HAP-1 (cell line): ENCODE measurements around the gene PCBD1.

Experiments
- DNase-seq, 2 experiments: peaks; one replicate each; pipeline ENCODE4 v3.0.0-alpha.2; 2016 to 2020; ENCODE audit warnings: low spot score in 2 of 2
- H3K27me3 ChIP-seq: fragments of 250-450 bp; sonication (Bioruptor Pico); 2 replicates; pipeline ENCODE4 v1.5.1; 2020; ENCODE audit warnings: low read depth, mild to moderate bottlenecking, moderate library complexity
- H3K36me3 ChIP-seq: fragments of 250-450 bp; sonication (Bioruptor Pico); replicated peaks from 2 replicates; pipeline ENCODE4 v1.5.1; 2020; ENCODE audit warnings: mild to moderate bottlenecking
- H3K4me1 ChIP-seq: fragments of 250-450 bp; sonication (Bioruptor Pico); 2 replicates; pipeline ENCODE4 v1.5.1; 2020; ENCODE audit warnings: mild to moderate bottlenecking
- H3K4me3 ChIP-seq: fragments of 250-450 bp; sonication (Bioruptor Pico); 2 replicates; pipeline ENCODE4 v1.5.1; 2020; ENCODE audit warnings: mild to moderate bottlenecking, moderate library complexity
- H3K9me3 ChIP-seq: fragments of 250-450 bp; sonication (Bioruptor Pico); 2 replicates; pipeline ENCODE4 v1.5.1; 2020; ENCODE audit warnings: mild to moderate bottlenecking, moderate library complexity
- in situ Hi-C: fragments of 300-500 bp; cut with MboI; formaldehyde crosslinking; loops from 3 replicates; pipeline ENCODE4 v1.14.3; 2020; ENCODE audit warnings: low sequenced_read_pairs, inconsistent platforms, mixed read lengths

The PCBD1 gene

DNA sequence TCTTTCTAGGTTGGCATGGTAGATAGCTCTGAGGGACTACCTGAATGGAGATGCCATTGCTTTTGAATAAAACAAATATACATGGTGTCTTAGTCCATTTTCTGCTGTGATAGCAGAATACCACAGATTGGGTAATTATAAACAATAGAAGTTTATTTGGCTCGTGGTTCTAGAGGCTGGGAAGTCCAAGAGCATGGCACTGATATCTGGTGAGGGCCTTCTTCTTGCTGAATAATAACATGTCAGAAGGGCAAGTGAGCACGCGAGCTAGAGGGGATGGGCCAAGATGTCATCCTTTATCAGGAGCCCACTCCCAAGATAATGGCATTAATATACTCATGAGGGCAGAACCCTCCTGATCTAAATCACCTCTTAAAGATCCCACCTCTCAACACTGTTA lies 50.7 kb downstream of the PCBD1 start:
- no peaks in the 10 kb centered on the region for H3K27me3 ChIP-seq
- H3K4me3 ChIP-seq, result no peak overlapping the region
- peaks cover 9% of the 10 kb centered on the region for H3K36me3 ChIP-seq
- no peak for DNase-seq
- in situ Hi-C loops, result no loop called here
- no peaks in the 10 kb centered on the region for H3K4me1 ChIP-seq
- H3K9me3 ChIP-seq, result no peaks in the 10 kb centered on the region

DNA sequence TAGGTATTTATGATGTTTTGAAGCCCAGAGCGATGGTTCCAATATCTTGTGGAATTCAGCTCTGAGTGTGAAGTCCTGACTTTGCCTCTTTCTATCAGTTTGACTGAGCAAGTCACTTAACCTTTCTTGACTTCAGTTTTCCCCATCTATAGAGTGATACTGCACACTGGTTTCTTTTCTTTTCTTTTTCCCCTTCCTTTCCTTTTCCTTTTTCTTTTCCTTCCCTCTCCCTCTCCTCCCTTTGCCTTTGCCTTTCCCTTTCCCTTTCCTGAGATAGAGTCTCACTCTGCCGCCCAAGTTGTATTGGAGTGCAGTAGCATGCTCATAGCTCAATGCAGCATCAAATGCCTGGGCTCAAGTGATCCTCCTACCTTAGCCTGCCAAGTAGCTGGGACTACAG lies 52.0 kb downstream of the PCBD1 start:
- in situ Hi-C loops, result no loop called here
- DNase-seq, result no peak
- H3K36me3 ChIP-seq, result peaks cover 6% of the 10 kb centered on the region

DNA sequence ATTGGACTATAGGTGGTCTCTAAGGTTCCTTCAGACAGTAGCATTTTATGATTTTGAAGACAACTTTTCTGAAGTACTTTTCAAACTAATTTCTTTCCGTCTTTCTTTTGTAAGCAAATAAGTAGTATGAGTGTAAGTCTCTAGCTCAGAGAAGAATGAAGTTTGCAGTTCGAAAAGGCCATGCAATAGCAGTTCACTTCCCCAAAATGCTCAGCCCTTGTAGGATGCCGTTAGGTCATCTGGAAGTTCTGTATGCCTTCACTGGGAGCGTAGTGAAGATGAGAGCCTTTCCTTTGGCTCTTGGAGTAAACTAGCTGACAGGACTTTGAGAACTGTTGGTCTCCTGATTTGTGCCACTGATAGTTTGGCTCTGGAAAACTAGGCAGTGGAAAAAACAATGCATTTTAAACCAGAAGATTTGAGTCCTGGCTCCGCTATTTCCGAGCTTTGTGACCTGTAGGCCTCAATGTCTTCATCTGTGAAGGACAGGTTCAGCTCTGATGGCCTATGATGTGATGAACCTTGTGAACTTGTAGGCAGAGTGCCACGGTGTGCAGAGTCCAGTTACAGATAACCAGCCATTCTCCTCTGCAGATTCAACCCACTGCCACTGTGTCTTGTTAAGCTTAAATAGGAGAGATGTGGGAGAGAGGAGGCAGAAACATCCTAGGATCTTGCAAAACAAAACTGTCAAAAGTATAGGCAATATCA lies 53.8 kb downstream of the PCBD1 start:
- in situ Hi-C loops, result no loop called here
- H3K4me1 ChIP-seq, result no peaks in the 10 kb centered on the region
- no peaks in the 10 kb centered on the region for H3K27me3 ChIP-seq
- H3K4me3 ChIP-seq, result no peak overlapping the region
- DNase-seq, result no peak
- H3K9me3 ChIP-seq, result no peaks in the 10 kb centered on the region
- no peaks in the 10 kb centered on the region; the same call in none of the 2 replicates for H3K36me3 ChIP-seq

More for the DNA sequence above, 52.0 kb downstream of the PCBD1 start:
- Histone ChIP-seq H3K9me3 (no peaks in the 10 kb centered on the region), H3K4me3 (no peak overlapping the region), H3K27me3 (no peaks in the 10 kb centered on the region), H3K4me1 (no peaks in the 10 kb centered on the region)

DNA sequence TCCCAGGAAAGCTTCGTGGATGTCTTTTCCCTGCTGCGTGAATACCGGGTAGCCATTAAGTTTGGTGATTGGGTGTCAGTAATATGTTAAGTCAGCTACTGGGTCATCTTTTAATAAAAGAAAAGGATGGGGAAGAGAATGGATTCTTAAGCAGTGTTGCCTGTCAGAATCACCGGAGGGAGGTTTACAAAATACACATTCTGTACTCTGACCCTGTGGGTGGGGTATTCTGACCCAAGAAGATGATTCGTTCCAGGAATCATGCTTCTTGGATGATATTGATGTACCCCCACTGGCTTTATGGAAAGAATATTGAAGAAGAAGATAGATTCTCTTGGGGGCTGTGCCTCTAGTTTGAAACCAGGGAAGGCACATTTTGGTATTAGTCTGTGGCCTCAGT lies 54.3 kb downstream of the PCBD1 start:
- H3K4me3 ChIP-seq, result no peak overlapping the region
- no peaks in the 10 kb centered on the region for H3K9me3 ChIP-seq
- no peak for DNase-seq
- H3K4me1 ChIP-seq, result no peaks in the 10 kb centered on the region
- in situ Hi-C loops, result no loop called here
- no peaks in the 10 kb centered on the region; the same call in none of the 2 replicates for H3K36me3 ChIP-seq
- no peaks in the 10 kb centered on the region for H3K27me3 ChIP-seq

DNA sequence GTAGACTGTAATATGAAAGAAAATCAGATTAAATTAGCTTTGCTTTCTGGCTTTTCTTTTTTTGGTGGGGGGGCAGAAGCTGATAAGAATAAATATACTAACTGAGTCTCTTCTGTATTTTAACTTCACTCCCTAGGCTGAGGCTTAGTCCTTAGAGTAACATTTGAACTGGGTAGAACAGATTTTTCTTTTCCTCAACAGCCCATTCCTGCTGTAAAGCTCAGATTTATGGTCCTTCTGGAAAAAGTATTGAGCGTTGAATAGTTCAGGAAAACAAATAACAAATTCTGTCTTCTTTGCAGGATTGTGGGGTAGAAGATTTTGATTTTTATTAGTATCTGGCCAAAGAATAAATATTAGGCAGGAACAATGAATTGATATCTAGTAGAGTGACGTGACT lies 54.8 kb downstream of the PCBD1 start:
- in situ Hi-C loops, result no loop called here
- no peaks in the 10 kb centered on the region for H3K4me1 ChIP-seq

More for the DNA sequence above, 54.8 kb downstream of the PCBD1 start:
- H3K27me3 ChIP-seq, result no peaks in the 10 kb centered on the region
- no peaks in the 10 kb centered on the region for H3K9me3 ChIP-seq
- DNase-seq, result no peak
- no peaks in the 10 kb centered on the region; the same call in none of the 2 replicates for H3K36me3 ChIP-seq
- no peak overlapping the region for H3K4me3 ChIP-seq
